ENCODE measurements around the gene SLC25A21.

SLC25A21 gene

DNA sequence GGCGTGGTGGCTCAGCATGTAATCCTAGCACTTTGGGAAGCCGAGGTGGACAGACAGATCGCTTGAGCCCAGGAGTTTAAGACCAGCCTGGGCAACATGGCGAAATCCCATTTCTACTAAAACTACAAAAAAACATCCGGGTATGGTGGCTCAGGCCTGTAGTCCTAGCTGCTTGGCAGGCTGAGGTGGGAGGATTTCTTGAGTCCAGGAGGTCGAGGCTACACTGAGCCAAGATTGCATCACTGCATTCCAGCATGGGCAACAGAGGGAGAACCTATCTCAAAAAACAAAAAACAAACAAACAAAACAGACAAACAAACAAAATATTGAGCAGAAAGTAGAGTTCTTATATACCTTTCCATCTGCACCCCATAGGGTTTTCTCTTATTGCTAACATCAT, 9.0 kb upstream of the SLC25A21 start:
- no peak for TF ChIP-seq POLR2AphosphoS5 (IDR thresholded peaks at IDR 0.05; ENCODE audit: low read depth, low read length)
- no peak for TF ChIP-seq SIN3A (IDR thresholded peaks at IDR 0.05; ENCODE audit: borderline replicate concordance, insufficient read depth, low read length)
- TF ChIP-seq, protein P1, sequence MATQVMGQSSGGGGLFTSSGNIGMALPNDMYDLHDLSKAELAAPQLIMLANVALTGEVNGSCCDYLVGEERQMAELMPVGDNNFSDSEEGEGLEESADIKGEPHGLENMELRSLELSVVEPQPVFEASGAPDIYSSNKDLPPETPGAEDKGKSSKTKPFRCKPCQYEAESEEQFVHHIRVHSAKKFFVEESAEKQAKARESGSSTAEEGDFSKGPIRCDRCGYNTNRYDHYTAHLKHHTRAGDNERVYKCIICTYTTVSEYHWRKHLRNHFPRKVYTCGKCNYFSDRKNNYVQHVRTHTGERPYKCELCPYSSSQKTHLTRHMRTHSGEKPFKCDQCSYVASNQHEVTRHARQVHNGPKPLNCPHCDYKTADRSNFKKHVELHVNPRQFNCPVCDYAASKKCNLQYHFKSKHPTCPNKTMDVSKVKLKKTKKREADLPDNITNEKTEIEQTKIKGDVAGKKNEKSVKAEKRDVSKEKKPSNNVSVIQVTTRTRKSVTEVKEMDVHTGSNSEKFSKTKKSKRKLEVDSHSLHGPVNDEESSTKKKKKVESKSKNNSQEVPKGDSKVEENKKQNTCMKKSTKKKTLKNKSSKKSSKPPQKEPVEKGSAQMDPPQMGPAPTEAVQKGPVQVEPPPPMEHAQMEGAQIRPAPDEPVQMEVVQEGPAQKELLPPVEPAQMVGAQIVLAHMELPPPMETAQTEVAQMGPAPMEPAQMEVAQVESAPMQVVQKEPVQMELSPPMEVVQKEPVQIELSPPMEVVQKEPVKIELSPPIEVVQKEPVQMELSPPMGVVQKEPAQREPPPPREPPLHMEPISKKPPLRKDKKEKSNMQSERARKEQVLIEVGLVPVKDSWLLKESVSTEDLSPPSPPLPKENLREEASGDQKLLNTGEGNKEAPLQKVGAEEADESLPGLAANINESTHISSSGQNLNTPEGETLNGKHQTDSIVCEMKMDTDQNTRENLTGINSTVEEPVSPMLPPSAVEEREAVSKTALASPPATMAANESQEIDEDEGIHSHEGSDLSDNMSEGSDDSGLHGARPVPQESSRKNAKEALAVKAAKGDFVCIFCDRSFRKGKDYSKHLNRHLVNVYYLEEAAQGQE (IDR thresholded peaks at IDR 0.05; ENCODE audit: insufficient read depth in 1 of 2, low read depth in 2 of 2, low read length in 2 of 2), result no peak
- no peak for TF ChIP-seq TAF1 (IDR thresholded peaks at IDR 0.05; ENCODE audit: borderline replicate concordance, insufficient read depth, low read length)
- no peak for TF ChIP-seq FOXP2 (optimal IDR thresholded peaks at IDR 0.05; ENCODE audit: borderline replicate concordance, extremely low read depth, extremely low read length, insufficient read depth)

DNA sequence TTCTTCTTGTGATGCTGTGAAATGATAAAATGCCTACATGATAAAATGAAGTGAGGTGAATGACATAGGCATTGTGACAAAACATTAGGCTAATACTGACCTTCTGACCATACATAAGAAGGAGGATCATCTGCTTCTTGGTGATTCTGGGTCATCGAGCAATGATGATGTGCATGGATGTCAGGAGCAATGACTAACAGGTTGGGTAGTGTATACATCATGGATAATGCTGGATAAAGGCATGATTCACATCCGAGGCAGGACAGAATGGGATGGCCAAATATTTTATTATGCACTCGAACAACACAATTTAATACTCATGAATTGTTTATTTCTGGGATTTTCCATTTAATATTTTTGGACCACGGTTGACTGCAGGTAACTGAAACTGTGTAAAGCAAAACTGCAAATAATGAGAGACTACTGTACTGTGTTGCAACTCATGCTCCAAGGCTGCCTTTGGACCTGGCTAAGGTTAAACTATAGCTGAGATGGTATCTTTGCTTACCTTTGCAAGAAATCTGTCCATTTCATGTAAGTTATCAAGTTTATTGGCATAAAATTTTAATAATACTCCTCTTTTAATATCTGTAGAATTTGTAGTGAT, 7.6 kb upstream of the SLC25A21 start:
- TF ChIP-seq POLR2AphosphoS5 (IDR thresholded peaks at IDR 0.05; ENCODE audit: low read depth, low read length) (no peak), SIN3A (IDR thresholded peaks at IDR 0.05; ENCODE audit: borderline replicate concordance, insufficient read depth, low read length) (no peak), FOXP2 (optimal IDR thresholded peaks at IDR 0.05; ENCODE audit: borderline replicate concordance, extremely low read depth, extremely low read length, insufficient read depth) (no peak), TAF1 (IDR thresholded peaks at IDR 0.05; ENCODE audit: borderline replicate concordance, insufficient read depth, low read length) (no peak)
- TF ChIP-seq, protein P1 (IDR thresholded peaks at IDR 0.05; ENCODE audit: insufficient read depth in 1 of 2, low read depth in 2 of 2, low read length in 2 of 2), result no peak

DNA sequence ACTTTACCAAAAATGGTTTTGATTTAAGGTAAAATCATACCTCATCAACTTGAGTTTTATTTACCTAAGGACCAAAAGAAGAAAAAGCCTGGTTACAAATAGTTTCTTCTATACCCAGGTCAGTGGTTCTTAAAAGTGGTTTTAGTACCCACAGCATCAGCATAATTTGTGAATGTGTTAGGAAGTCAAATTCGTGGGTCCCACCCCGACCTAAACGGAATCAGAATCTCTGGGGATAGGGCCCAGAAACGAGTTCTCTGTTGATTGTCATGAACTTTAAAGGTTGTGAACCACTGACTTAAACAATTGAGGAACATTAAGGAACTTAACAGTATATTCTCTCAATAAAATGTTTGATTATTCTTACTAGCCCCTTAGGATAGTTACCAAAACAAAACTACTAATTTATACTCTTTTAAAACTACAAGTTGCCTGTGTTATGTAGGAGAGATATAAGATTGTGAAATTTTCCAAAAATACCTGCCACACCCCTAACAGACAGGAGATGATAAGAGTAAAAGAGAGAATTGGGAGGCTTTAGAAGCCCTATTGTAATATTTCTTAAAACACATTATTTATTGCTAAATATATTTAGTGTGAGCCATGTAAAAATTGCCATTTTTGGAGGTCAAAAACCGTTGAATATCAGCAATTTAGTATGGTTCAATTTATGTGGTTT, 669 bp upstream of the SLC25A21 start:
- TF ChIP-seq, protein P1 (IDR thresholded peaks at IDR 0.05; ENCODE audit: insufficient read depth in 1 of 2, low read depth in 2 of 2, low read length in 2 of 2), result no peak
- TF ChIP-seq TAF1 (IDR thresholded peaks at IDR 0.05; ENCODE audit: borderline replicate concordance, insufficient read depth, low read length), result no peak
- TF ChIP-seq SIN3A (IDR thresholded peaks at IDR 0.05; ENCODE audit: borderline replicate concordance, insufficient read depth, low read length), result no peak
- TF ChIP-seq FOXP2 (optimal IDR thresholded peaks at IDR 0.05; ENCODE audit: borderline replicate concordance, extremely low read depth, extremely low read length, insufficient read depth), result no peak
- no peak for TF ChIP-seq POLR2AphosphoS5 (IDR thresholded peaks at IDR 0.05; ENCODE audit: low read depth, low read length)

DNA sequence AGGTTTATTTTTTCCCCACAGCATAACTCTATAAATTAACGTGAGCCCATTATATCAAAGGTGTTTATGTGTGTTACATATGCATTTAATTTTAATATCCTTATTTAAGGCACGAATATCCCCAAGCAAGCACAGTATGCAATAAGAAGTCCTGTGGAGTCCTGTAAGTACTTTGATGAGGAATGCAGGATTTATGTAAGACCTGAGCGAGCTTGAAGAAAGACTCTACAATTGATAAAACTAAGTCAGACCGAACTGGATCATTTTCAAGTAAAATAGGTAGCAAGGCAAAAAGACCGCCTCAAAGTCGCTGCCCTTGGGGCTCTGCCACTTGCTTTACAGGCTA, 755 bp downstream of the SLC25A21 start:
- TF ChIP-seq TAF1 (IDR thresholded peaks at IDR 0.05; ENCODE audit: borderline replicate concordance, insufficient read depth, low read length) (no peak), SIN3A (IDR thresholded peaks at IDR 0.05; ENCODE audit: borderline replicate concordance, insufficient read depth, low read length) (no peak), FOXP2 (optimal IDR thresholded peaks at IDR 0.05; ENCODE audit: borderline replicate concordance, extremely low read depth, extremely low read length, insufficient read depth) (no peak), POLR2AphosphoS5 (IDR thresholded peaks at IDR 0.05; ENCODE audit: low read depth, low read length) (no peak)
- TF ChIP-seq, protein P1 (IDR thresholded peaks at IDR 0.05; ENCODE audit: insufficient read depth in 1 of 2, low read depth in 2 of 2, low read length in 2 of 2), result no peak
